Activated T-helper 9 cell treated with anti-CD3 and anti-CD28 coated beads, Interleukin-2, amount 50 U/mL, for 16 hours (primary cell): ENCODE results near the gene STXBP1.

Experiments
- DNase-seq: peaks from one replicate; pipeline ENCODE4 v3.0.0-alpha.2; 2020; ENCODE audit warnings: low read depth

Gene STXBP1

GRCh38 chr9:127654619-127655018 is 42.5 kb downstream of the STXBP1 start:
- DNase-seq: no peak

- DNase-seq: no peak
Observed at GRCh38 chr9:127658428-127658827, 46.4 kb downstream of the STXBP1 start.

- no peak for DNase-seq
Observed at GRCh38 chr9:127660886-127661741, 49.0 kb downstream of the STXBP1 start.

GRCh38 chr9:127662617-127663016 is 50.5 kb downstream of the STXBP1 start:
- DNase-seq: no peak

GRCh38 chr9:127664324-127664677 is 52.2 kb downstream of the STXBP1 start:
- DNase-seq: no peak

GRCh38 chr9:127664678-127665507 is 52.8 kb downstream of the STXBP1 start:
- no peak for DNase-seq

- no peak for DNase-seq
Observed at GRCh38 chr9:127667127-127667844, 55.2 kb downstream of the STXBP1 start.

- no peak for DNase-seq
Observed at GRCh38 chr9:127667906-127668305, 55.8 kb downstream of the STXBP1 start.

GRCh38 chr9:127673234-127673633 is 61.2 kb downstream of the STXBP1 start:
- no peak for DNase-seq

- DNase-seq: no peak
Observed at GRCh38 chr9:127676638-127677037, 64.6 kb downstream of the STXBP1 start.

- no peak for DNase-seq
Observed at GRCh38 chr9:127679506-127679905, 67.4 kb downstream of the STXBP1 start.

- DNase-seq: no peak
Observed at GRCh38 chr9:127680226-127680625, 68.1 kb downstream of the STXBP1 start.

GRCh38 chr9:127680846-127681245 is 68.8 kb downstream of the STXBP1 start:
- DNase-seq: no peak

- no peak for DNase-seq
Observed at GRCh38 chr9:127682351-127683136, 70.5 kb downstream of the STXBP1 start.

- DNase-seq: no peak
Observed at GRCh38 chr9:127683723-127684122, 71.6 kb downstream of the STXBP1 start.

GRCh38 chr9:127684576-127684975 is 72.5 kb downstream of the STXBP1 start:
- no peak for DNase-seq

GRCh38 chr9:127686461-127687393 is 74.7 kb downstream of the STXBP1 start:
- no peak for DNase-seq

- DNase-seq: no peak
Observed at GRCh38 chr9:127689329-127690000, 77.4 kb downstream of the STXBP1 start.

GRCh38 chr9:127690735-127691134 is 78.7 kb downstream of the STXBP1 start:
- no peak for DNase-seq

- DNase-seq: no peak
Observed at GRCh38 chr9:127692071-127692470, 80.0 kb downstream of the STXBP1 start.
